Mesendoderm (in vitro differentiated cells): ENCODE data around the gene SLC4A1.

Source experiments
- DNase-seq: peaks from one replicate; pipeline ENCODE4 v3.0.0; 2013
- H2AK5ac ChIP-seq: 2 replicates; pipeline ENCODE4 v1.6.1; 2013; ENCODE audit warnings: low read length, inconsistent platforms
- H2BK120ac ChIP-seq: 2 replicates; pipeline ENCODE4 v1.6.1; 2013; ENCODE audit warnings: low read depth, mild to moderate bottlenecking, low read length, moderate library complexity, mixed read lengths
- H2BK15ac ChIP-seq: replicated peaks from 2 replicates; pipeline ENCODE4 v1.6.1; 2013; ENCODE audit warnings: low read depth, mild to moderate bottlenecking, moderate library complexity
- H2BK5ac ChIP-seq: 2 replicates; pipeline ENCODE4 v1.6.1; 2013; ENCODE audit warnings: low read length, inconsistent platforms
- H3K18ac ChIP-seq: 2 replicates; pipeline ENCODE4 v1.6.1; 2013; ENCODE audit warnings: mild to moderate bottlenecking, low read length, mixed read lengths
- H3K23ac ChIP-seq: one replicate; pipeline ENCODE4 v1.6.1; 2013; ENCODE audit warnings: low read length
- H3K27ac ChIP-seq: 2 replicates; pipeline ENCODE4 v1.5.1; 2013; ENCODE audit warnings: low read depth, mild to moderate bottlenecking, inconsistent platforms, low read length, moderate library complexity
- H3K27me3 ChIP-seq: 2 replicates; pipeline ENCODE4 v1.6.1; 2013; ENCODE audit warnings: low read length, control low read depth, mild to moderate bottlenecking, inconsistent platforms; ENCODE audit not compliant: insufficient read depth, poor library complexity
- H3K36me3 ChIP-seq: 2 replicates; pipeline ENCODE4 v1.6.1; 2013; ENCODE audit warnings: low read length, inconsistent platforms; ENCODE audit not compliant: control insufficient read depth, insufficient read depth
- H3K4ac ChIP-seq: one replicate; pipeline ENCODE4 v1.6.1; 2013; ENCODE audit warnings: low read depth, mild to moderate bottlenecking, low read length, moderate library complexity
- H3K4me1 ChIP-seq: 2 replicates; pipeline ENCODE4 v1.6.1; 2013; ENCODE audit warnings: low read depth, low read length, inconsistent platforms; ENCODE audit not compliant: control insufficient read depth
- H3K4me2 ChIP-seq: 2 replicates; pipeline ENCODE4 v1.6.1; 2013; ENCODE audit warnings: low read length
- H3K4me3 ChIP-seq: 2 replicates; pipeline ENCODE4 v1.5.1; 2013; ENCODE audit warnings: mild to moderate bottlenecking, low read length
- H3K56ac ChIP-seq: one replicate; pipeline ENCODE4 v1.6.1; 2013; ENCODE audit warnings: low read length
- H3K79me1 ChIP-seq: 2 replicates; pipeline ENCODE4 v1.6.1; 2013; ENCODE audit warnings: low read length, inconsistent platforms
- H3K79me2 ChIP-seq: 2 replicates; pipeline ENCODE4 v1.6.1; 2013; ENCODE audit warnings: mild to moderate bottlenecking, low read length; ENCODE audit not compliant: control insufficient read depth, insufficient read depth
- H3K9ac ChIP-seq: 2 replicates; pipeline ENCODE4 v1.6.1; 2013; ENCODE audit warnings: low read length, inconsistent platforms
- H4K5ac ChIP-seq: one replicate; pipeline ENCODE4 v1.6.1; 2013; ENCODE audit warnings: low read length
- H4K8ac ChIP-seq: one replicate; pipeline ENCODE4 v1.6.1; 2013; ENCODE audit warnings: low read depth, mild to moderate bottlenecking, control low read depth, low read length, moderate library complexity
- whole genome bisulfite sequencing: extraction: QIAGEN DNeasy Blood & Tissue Kit; methylation state at CpG from one replicate; pipeline ENCODE4 v1.1.7; 2013; ENCODE audit warnings: low lambda C conversion rate, missing lambda C conversion rate; ENCODE audit not compliant: insufficient coverage; ENCODE audit errors: extremely low coverage; 5-methylcytosine and 5-hydroxymethylcytosine counted together

Gene SLC4A1

DNA sequence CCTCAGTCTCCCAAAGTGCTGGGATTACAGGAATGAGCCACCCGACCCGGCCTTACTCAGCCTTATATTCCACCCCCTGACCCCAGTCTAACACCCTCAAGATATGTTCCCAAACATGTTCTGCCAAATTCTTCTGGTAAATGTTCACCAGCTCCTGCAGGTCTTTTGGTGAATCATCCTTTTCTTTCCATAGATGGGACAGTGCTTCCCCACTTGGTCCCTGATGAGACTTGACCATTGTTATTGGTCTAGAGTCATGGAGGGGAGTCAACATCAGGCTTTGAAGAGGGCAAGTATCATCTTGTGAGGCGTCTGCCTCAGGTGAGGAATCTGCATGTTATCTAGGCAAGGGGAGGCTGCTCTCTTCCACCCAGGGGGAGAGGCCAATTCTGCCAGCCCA, 30.0 kb upstream of the SLC4A1 start:
- no peak overlapping the region for H3K9ac ChIP-seq
- no peak overlapping the region for H3K4me3 ChIP-seq
- no peak overlapping the region for H3K4ac ChIP-seq
- no CpG with 5 or more reads among the region's 3 CpGs for WGBS
- H3K27ac ChIP-seq: no peak overlapping the region
- H3K36me3 ChIP-seq: no peaks in the 10 kb centered on the region
- H2BK15ac ChIP-seq: no peak overlapping the region
- H2BK5ac ChIP-seq: no peak overlapping the region
- H4K5ac ChIP-seq: no peak overlapping the region
- H2BK120ac ChIP-seq: no peak overlapping the region
- H3K18ac ChIP-seq: no peak overlapping the region
- no peak overlapping the region for H4K8ac ChIP-seq
- no peak overlapping the region for H3K23ac ChIP-seq
- H2AK5ac ChIP-seq: no peak overlapping the region
- H3K27me3 ChIP-seq: no peaks in the 10 kb centered on the region
- H3K79me2 ChIP-seq: no peaks in the 10 kb centered on the region
- no peak for DNase-seq
- H3K4me2 ChIP-seq: no peak overlapping the region
- H3K79me1 ChIP-seq: no peaks in the 10 kb centered on the region
- H3K4me1 ChIP-seq: no peaks in the 10 kb centered on the region
- H3K56ac ChIP-seq: no peak overlapping the region

- no peak overlapping the region for H3K23ac ChIP-seq
- no peak overlapping the region for H4K8ac ChIP-seq
- H3K36me3 ChIP-seq: no peaks in the 10 kb centered on the region
- H4K5ac ChIP-seq: no peak overlapping the region
- no peak overlapping the region for H3K4me3 ChIP-seq
- H3K27me3 ChIP-seq: no peaks in the 10 kb centered on the region
- no peak for DNase-seq
- H3K4me2 ChIP-seq: no peak overlapping the region
- no peak overlapping the region for H3K56ac ChIP-seq
- no peaks in the 10 kb centered on the region for H3K4me1 ChIP-seq
- no peak overlapping the region for H2BK15ac ChIP-seq
- no peak overlapping the region for H3K4ac ChIP-seq
- no peaks in the 10 kb centered on the region for H3K79me1 ChIP-seq
- no CpG with 5 or more reads among the region's 9 CpGs for WGBS
- no peak overlapping the region for H2BK120ac ChIP-seq
- H3K79me2 ChIP-seq: no peaks in the 10 kb centered on the region
- no peak overlapping the region for H3K27ac ChIP-seq
- H2BK5ac ChIP-seq: no peak overlapping the region
- no peak overlapping the region for H3K9ac ChIP-seq
- no peak overlapping the region for H3K18ac ChIP-seq
- H2AK5ac ChIP-seq: no peak overlapping the region
Observed at GRCh38 chr17:44293509-44294226, 25.7 kb upstream of the SLC4A1 start.

- H2BK5ac ChIP-seq: no peak overlapping the region
- H2BK120ac ChIP-seq: no peak overlapping the region
- no CpG with 5 or more reads among the region's 8 CpGs for WGBS
- H3K27ac ChIP-seq: no peak overlapping the region
- H2BK15ac ChIP-seq: no peak overlapping the region
- H4K8ac ChIP-seq: no peak overlapping the region
- no peaks in the 10 kb centered on the region for H3K36me3 ChIP-seq
- H3K79me1 ChIP-seq: no peaks in the 10 kb centered on the region
- no peaks in the 10 kb centered on the region for H3K27me3 ChIP-seq
- no peaks in the 10 kb centered on the region for H3K79me2 ChIP-seq
- no peak overlapping the region for H3K4ac ChIP-seq
- no peak overlapping the region for H3K4me3 ChIP-seq
- H3K56ac ChIP-seq: no peak overlapping the region
- H3K18ac ChIP-seq: no peak overlapping the region
- H3K23ac ChIP-seq: no peak overlapping the region
- H3K4me2 ChIP-seq: no peak overlapping the region
- H2AK5ac ChIP-seq: no peak overlapping the region
- no peak overlapping the region for H3K9ac ChIP-seq
- no peak overlapping the region for H4K5ac ChIP-seq
- no peaks in the 10 kb centered on the region for H3K4me1 ChIP-seq
- DNase-seq: no peak
Observed at GRCh38 chr17:44287651-44288050, 19.7 kb upstream of the SLC4A1 start.

- Histone ChIP-seq H3K36me3 (no peaks in the 10 kb centered on the region), H3K4me2 (no peak overlapping the region), H3K9ac (no peak overlapping the region), H2BK5ac (no peak overlapping the region), H2AK5ac (no peak overlapping the region), H3K4ac (no peak overlapping the region), H4K8ac (no peak overlapping the region), H3K18ac (no peak overlapping the region), H3K79me1 (no peaks in the 10 kb centered on the region), H3K23ac (no peak overlapping the region), H3K4me3 (no peak overlapping the region), H3K27ac (no peak overlapping the region), H2BK15ac (no peak overlapping the region), H2BK120ac (no peak overlapping the region), H3K79me2 (no peaks in the 10 kb centered on the region), H3K4me1 (peaks cover 2% of the 10 kb centered on the region), H4K5ac (no peak overlapping the region), H3K27me3 (no peaks in the 10 kb centered on the region), H3K56ac (no peak overlapping the region)
- no CpG with 5 or more reads among the region's 4 CpGs for WGBS
- DNase-seq: no peak
Observed at GRCh38 chr17:44284024-44284400, 16.1 kb upstream of the SLC4A1 start.

GRCh38 chr17:44283344-44284023, 15.5 kb upstream of the SLC4A1 start:
- Histone ChIP-seq H3K27me3 (no peaks in the 10 kb centered on the region), H3K9ac (no peak overlapping the region), H3K23ac (no peak overlapping the region), H3K79me1 (no peaks in the 10 kb centered on the region), H3K36me3 (no peaks in the 10 kb centered on the region), H2BK5ac (no peak overlapping the region), H2AK5ac (no peak overlapping the region), H3K27ac (no peak overlapping the region), H3K79me2 (no peaks in the 10 kb centered on the region), H3K4me2 (no peak overlapping the region), H4K8ac (no peak overlapping the region), H3K4me1 (peaks cover 2% of the 10 kb centered on the region), H3K4ac (no peak overlapping the region), H4K5ac (no peak overlapping the region), H3K18ac (no peak overlapping the region), H2BK15ac (no peak overlapping the region), H2BK120ac (no peak overlapping the region), H3K4me3 (no peak overlapping the region), H3K56ac (no peak overlapping the region)
- no peak for DNase-seq
- WGBS: no CpG with 5 or more reads among the region's 8 CpGs
